Ishikawa (cell line): ENCODE results near the gene GABRB3.

Experiments used
- CEBPB ChIP-seq: IDR thresholded peaks from 2 replicates; pipeline ENCODE4 v1.6.1; 2012
- EP300 ChIP-seq: IDR thresholded peaks from 2 replicates; pipeline ENCODE4 v1.6.1; 2012; ENCODE audit warnings: borderline replicate concordance
- TF ChIP-seq, protein P1 (sequence below): IDR thresholded peaks from 2 replicates; pipeline ENCODE4 v1.6.1; 2012; ENCODE audit warnings: low read depth, mild to moderate bottlenecking

DNA sequence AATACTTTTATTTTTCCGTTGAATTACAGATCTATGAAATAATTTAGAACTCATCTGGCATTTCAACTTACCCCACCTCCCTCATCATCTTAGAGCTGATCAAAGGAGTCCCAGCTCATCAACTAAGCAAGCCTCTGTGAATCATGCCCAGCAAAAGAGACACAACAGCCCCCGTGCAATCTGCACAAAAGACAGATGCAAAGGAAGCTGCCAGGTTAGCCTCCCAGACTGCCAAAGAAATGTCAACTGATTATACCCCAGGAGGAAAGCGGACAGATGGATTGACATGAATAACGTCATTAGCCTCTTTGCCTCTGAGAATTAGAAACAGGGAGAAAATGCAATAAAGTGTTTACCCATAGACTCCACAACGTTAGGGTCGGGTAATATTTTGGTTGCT lies 75.0 kb downstream of the GABRB3 start:
- TF ChIP-seq, protein P1, sequence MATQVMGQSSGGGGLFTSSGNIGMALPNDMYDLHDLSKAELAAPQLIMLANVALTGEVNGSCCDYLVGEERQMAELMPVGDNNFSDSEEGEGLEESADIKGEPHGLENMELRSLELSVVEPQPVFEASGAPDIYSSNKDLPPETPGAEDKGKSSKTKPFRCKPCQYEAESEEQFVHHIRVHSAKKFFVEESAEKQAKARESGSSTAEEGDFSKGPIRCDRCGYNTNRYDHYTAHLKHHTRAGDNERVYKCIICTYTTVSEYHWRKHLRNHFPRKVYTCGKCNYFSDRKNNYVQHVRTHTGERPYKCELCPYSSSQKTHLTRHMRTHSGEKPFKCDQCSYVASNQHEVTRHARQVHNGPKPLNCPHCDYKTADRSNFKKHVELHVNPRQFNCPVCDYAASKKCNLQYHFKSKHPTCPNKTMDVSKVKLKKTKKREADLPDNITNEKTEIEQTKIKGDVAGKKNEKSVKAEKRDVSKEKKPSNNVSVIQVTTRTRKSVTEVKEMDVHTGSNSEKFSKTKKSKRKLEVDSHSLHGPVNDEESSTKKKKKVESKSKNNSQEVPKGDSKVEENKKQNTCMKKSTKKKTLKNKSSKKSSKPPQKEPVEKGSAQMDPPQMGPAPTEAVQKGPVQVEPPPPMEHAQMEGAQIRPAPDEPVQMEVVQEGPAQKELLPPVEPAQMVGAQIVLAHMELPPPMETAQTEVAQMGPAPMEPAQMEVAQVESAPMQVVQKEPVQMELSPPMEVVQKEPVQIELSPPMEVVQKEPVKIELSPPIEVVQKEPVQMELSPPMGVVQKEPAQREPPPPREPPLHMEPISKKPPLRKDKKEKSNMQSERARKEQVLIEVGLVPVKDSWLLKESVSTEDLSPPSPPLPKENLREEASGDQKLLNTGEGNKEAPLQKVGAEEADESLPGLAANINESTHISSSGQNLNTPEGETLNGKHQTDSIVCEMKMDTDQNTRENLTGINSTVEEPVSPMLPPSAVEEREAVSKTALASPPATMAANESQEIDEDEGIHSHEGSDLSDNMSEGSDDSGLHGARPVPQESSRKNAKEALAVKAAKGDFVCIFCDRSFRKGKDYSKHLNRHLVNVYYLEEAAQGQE: no peak
- TF ChIP-seq EP300: no peak
- no peak for TF ChIP-seq CEBPB
